ENCODE results near the gene PLS3. TPM values are rescaled to one million over a fixed set of nuclear protein-coding genes. Genes with fewer than 3 reads are reported as not detected.
"Not testable (repeated sequence)": the region's sequence is repeated elsewhere in the genome, so short reads cannot be mapped to it uniquely, and the experiment has no call there.

PLS3 gene
- polyA plus RNA-seq, 6 donors from 2014 or later: 0.32 TPM; not detected in 5

DNA sequence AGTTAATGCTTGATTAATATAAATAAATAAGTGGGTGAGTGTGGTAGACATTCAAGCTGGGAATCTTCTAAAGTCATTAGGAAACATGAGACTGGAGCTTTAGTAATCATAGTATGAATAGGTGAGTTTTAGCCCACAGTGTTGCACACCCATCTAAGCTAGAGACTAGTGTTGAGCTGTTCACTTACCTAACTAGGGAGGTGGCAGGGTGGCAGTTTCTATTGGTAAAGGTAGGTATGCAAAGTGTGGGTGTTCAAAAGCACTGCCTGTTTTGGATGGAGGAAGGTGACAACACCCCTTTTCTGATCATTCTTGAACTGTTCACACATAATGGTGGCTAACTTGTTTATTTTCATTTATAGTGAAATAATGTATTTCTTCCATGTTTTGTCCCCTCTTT is 41.3 kb downstream of the PLS3 start:
- no peak for ATAC-seq (ENCODE audit: low read depth in 2 of 2)
- H3K27ac Mint-ChIP-seq: no peak overlapping the region
- H3K27me3 Mint-ChIP-seq: peaks cover 0 to 10% (median 0%) of the 10 kb centered on the region in 3 donors
- H3K4me1 Mint-ChIP-seq: no peaks in the 10 kb centered on the region
- H3K9me3 Mint-ChIP-seq: peaks cover 0 to 4% (median 0%) of the 10 kb centered on the region in 7 donors
- H3K36me3 Mint-ChIP-seq: no peaks in the 10 kb centered on the region
- no peak for DNase-seq
- H3K4me3 Mint-ChIP-seq: no peak overlapping the region

DNA sequence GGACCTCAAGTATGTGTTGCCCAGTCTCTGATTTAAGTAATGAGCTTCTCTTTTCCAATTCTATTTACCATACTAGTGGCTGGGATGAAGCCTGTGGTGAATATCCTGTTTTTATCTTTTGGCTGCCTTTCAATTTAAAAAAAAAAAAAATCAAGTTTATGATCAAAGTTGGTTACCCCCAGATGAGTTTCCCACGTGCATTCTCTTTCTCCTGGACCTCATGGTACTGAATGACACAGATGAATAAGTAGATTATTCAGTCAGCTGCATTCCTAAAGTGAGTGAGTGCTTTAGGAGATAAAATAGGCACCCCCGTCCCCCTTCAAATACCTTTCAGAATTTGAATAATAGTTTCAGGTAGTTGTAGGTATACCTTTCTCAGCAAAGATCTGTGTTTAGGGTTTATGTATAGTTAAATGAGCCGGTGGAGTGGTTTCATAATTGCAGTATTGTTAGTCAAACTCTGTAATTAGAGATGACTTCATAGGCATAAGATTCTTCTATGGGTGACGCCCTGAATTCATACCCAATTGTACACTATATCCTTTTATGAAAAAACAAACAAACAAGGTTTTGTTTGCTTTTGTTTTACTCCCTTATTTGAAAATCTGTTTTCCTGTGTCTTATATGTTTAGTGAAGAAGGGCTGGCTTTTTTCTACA is 41.9 kb downstream of the PLS3 start:
- no peaks in the 10 kb centered on the region for H3K36me3 Mint-ChIP-seq
- H3K27me3 Mint-ChIP-seq: peaks cover 0 to 10% (median 0%) of the 10 kb centered on the region in 3 donors
- DNase-seq: no peak
- no peak for ATAC-seq (ENCODE audit: low read depth in 2 of 2)
- H3K4me1 Mint-ChIP-seq: no peaks in the 10 kb centered on the region
- H3K4me3 Mint-ChIP-seq: no peak overlapping the region
- H3K27ac Mint-ChIP-seq: no peak overlapping the region
- peaks cover 0 to 4% (median 0%) of the 10 kb centered on the region in 7 donors for H3K9me3 Mint-ChIP-seq

DNA sequence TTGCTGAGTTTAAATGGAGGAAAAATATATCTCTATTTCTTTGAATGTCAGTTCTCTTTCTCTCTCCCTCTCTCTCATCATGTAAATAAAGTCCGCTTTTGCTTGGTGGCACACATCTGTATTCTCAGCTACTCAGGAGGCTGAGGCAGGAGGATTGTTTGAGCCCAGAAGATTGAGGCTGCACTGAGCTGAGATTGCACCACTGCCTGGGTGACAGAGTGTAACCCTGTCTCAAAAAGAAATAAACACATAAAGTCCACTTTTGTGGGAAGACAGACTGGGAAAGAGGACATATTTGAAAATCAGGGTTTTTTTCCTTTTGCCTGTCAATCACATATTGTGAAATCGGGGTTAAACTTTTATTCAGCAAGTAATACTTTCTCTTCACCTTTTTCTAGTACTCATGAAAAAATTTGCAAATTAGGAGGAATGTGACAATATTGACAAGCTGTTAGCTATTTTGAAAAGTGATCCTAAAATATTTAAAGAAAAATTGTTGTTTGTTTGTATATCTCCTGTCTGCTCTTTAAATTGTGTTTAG is 42.6 kb downstream of the PLS3 start:
- no peak overlapping the region for H3K27ac Mint-ChIP-seq
- no peaks in the 10 kb centered on the region for H3K36me3 Mint-ChIP-seq
- H3K27me3 Mint-ChIP-seq: peaks cover 0 to 10% (median 0%) of the 10 kb centered on the region in 3 donors
- H3K4me1 Mint-ChIP-seq: no peaks in the 10 kb centered on the region
- no peak overlapping the region for H3K4me3 Mint-ChIP-seq
- DNase-seq: no peak
- peaks cover 0 to 4% (median 0%) of the 10 kb centered on the region in 7 donors for H3K9me3 Mint-ChIP-seq
- ATAC-seq (ENCODE audit: low read depth in 2 of 2): no peak

DNA sequence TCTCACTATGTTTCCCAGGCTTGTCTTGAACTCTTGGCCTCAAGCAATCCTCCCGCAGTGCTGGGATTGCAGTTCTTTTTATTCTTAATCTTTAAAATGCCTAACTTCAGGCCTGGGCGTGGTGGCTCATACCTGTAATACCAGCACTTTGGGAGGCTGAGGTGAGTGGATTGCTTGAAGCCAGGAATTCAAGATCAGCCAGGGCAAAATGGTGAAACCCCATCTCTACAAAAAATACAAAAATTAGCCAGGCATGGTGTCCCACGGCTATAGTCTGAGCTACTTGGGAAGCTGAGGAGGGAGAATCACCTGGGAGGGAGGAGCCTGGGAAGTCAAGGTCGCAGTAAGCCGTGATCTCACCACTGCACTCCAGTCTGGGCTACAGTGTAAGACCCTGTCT is 45.9 kb downstream of the PLS3 start:
- Mint-ChIP-seq H3K36me3 (no peaks in the 10 kb centered on the region), H3K27ac (peak overlapping the region in 1 of 6 donors; percentile 42), H3K4me3 (no peak overlapping the region), H3K9me3 (peaks cover 0 to 4% (median 0%) of the 10 kb centered on the region in 7 donors), H3K4me1 (no peaks in the 10 kb centered on the region), H3K27me3 (no peaks in the 10 kb centered on the region)
- no peak for ATAC-seq (ENCODE audit: low read depth in 2 of 2)
- no peak for DNase-seq

DNA sequence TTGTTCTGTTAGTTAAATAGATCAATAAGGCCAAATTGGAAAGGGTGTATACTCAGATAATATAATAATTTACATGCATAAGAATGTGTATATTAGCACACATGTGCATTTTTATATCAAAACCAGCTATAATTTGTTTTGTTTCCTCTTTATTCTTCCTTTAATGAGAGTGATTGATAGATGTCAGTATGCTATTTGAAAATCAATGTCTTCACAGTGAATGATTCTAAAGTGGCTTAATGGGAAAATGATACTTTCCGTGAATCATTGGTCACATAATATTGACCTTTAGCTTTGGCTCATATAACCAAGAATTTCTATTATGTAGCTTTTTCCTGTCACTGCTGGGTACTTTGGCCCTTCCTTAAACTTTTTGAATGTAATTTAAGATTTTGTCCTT is 48.6 kb downstream of the PLS3 start:
- DNase-seq (no peak), ATAC-seq (ENCODE audit: low read depth in 2 of 2) (no peak)
- no peaks in the 10 kb centered on the region for H3K4me1 Mint-ChIP-seq
- H3K4me3 Mint-ChIP-seq: no peak overlapping the region
- no peaks in the 10 kb centered on the region for H3K27me3 Mint-ChIP-seq
- no peaks in the 10 kb centered on the region for H3K36me3 Mint-ChIP-seq
- H3K27ac Mint-ChIP-seq: no peak overlapping the region
- H3K9me3 Mint-ChIP-seq: peaks cover 0 to 4% (median 0%) of the 10 kb centered on the region in 7 donors

DNA sequence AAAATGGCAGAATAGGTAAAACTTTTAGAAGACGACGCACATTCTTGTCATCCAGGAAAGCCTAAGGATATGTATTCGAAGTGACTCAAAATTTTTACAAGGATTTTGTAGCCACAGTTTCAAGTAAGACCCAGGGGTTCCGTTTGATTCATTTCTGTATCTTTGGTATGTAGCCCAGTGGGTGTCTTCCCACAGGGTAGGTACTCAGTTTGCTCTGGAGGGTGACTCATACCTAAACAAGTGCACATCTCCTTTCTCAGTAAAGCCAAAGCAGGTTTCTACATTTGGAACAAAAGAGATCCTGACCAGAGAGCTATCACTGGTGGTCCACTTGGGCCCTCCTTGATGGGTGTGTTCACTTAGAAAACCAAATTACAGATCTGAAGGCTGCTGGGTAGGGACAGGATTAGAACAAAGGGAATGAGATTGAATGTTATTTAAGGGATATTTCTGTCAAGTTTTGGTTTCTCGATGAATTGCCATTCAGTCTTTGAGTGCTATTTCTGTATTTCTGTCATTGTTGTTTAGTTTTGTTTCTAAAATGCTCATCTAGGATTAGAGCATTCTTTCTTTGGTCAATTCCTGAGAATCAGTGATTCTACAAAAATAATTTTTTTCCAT is 56.1 kb downstream of the PLS3 start:
- no peaks in the 10 kb centered on the region for H3K36me3 Mint-ChIP-seq
- ATAC-seq (ENCODE audit: low read depth in 2 of 2) (no peak), DNase-seq (no peak)
- H3K4me1 Mint-ChIP-seq: no peaks in the 10 kb centered on the region
- no peak overlapping the region for H3K4me3 Mint-ChIP-seq
- no peaks in the 10 kb centered on the region for H3K9me3 Mint-ChIP-seq
- no peak overlapping the region for H3K27ac Mint-ChIP-seq
- H3K27me3 Mint-ChIP-seq: peaks cover 0 to 8% (median 0%) of the 10 kb centered on the region in 3 donors

DNA sequence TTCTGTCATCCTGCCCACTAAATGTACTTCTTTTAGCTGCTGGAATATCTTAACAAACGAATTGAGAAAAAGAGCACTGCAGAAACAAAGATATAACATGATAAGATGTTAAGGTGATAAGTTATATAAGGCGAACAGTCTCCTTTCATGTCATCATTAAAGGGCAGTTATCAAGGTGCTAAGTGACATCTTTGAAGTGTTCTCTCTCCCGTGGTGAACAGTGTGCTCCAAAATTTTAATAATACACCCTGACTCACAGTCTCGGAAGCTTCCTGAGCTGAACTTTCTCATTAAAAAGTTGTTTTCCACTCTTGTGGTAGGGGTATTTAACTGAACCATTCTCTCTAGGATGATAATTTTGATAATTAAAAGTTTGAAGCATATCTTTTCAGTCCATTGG is 61.6 kb downstream of the PLS3 start:
- no peak overlapping the region for H3K4me3 Mint-ChIP-seq
- H3K4me1 Mint-ChIP-seq: no peaks in the 10 kb centered on the region
- H3K36me3 Mint-ChIP-seq: no peaks in the 10 kb centered on the region
- DNase-seq (no peak), ATAC-seq (ENCODE audit: low read depth in 2 of 2) (no peak)
- no peaks in the 10 kb centered on the region for H3K9me3 Mint-ChIP-seq
- no peaks in the 10 kb centered on the region for H3K27me3 Mint-ChIP-seq
- no peak overlapping the region for H3K27ac Mint-ChIP-seq

DNA sequence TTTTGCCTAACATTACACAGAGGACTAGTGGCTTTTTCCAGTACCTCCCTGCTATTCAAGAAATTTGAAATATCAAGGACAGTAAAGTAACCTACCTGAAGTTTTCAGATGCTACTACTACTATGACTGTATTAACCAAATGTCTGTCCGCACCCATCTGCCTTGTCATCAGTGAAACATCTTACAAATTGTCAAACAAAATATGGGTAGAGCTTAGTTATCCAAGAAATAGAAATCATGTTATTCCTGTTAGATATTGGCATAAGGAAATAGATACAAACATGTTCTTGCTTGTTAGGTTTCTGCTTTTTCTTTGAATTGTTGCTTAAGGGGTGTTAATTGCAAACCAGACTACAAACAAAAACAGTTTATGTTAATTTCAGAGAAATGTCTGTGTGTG is 63.9 kb downstream of the PLS3 start:
- no peak for ATAC-seq (ENCODE audit: low read depth in 2 of 2)
- H3K27me3 Mint-ChIP-seq: no peaks in the 10 kb centered on the region

DNA sequence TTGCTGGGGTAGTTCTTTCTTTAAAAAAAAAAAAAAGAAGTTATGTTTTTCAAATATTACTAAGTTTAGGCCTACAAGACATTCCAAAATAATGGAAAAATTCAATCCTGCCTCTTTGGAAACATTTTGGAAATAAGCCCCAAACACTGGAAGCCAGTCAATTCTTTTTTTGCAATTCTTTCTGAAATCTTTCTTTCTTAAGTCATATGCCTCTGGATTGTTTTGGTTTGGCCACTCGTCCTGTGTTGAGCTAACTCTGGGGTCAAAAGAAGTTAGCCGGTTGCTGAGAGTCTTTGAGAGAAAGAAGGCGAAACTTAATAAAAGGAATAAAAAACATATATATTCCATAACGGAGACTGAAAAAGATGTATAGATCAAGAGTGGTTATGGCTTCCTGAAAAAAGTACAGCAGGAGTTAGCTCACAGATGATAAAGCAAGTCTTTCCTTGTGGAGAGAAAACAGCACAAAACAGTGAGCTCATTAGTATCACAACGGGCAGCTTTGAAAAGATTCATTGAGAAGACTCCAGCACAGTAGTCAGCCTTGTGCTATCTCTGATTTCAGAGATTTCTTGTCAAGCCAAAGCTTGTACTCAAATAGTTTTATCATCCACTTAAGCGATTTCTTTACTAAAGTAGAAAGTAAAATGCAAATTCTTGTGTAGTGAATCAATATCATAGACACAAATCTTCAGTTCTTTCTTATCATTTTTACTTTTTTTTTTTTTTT is 64.8 kb downstream of the PLS3 start:
- ATAC-seq (ENCODE audit: low read depth in 2 of 2) (no peak), DNase-seq (no peak)
- Mint-ChIP-seq H3K4me1 (no peaks in the 10 kb centered on the region), H3K4me3 (no peak overlapping the region), H3K27me3 (no peaks in the 10 kb centered on the region), H3K36me3 (no peaks in the 10 kb centered on the region), H3K27ac (no peak overlapping the region), H3K9me3 (no peaks in the 10 kb centered on the region)

More for the DNA sequence above, 63.9 kb downstream of the PLS3 start:
- H3K27ac Mint-ChIP-seq: no peak overlapping the region
- H3K4me1 Mint-ChIP-seq: no peaks in the 10 kb centered on the region
- no peaks in the 10 kb centered on the region for H3K9me3 Mint-ChIP-seq
- no peaks in the 10 kb centered on the region for H3K36me3 Mint-ChIP-seq
- no peak overlapping the region for H3K4me3 Mint-ChIP-seq
- no peak for DNase-seq

DNA sequence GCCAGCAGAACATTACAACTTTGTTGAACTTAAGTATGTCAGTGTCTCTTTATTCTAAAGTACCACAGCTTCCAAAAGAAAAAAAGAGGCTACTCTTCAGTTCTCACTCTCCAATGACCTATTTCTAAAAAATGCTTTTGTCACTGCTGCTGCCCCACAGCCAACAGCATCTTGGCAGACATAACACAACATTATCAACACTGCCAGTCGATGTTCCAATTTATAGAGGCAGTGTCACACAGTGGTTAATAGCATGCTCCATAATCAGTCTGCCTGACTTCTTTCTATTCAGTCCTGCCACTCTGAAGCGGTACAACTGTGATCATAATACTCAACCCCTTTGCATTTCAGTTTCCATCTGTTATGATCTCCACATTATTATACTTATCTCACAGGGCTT is 69.2 kb downstream of the PLS3 start:
- no peak overlapping the region for H3K27ac Mint-ChIP-seq
- H3K4me3 Mint-ChIP-seq: no peak overlapping the region
- H3K9me3 Mint-ChIP-seq: no peaks in the 10 kb centered on the region
- no peaks in the 10 kb centered on the region for H3K4me1 Mint-ChIP-seq
- ATAC-seq (ENCODE audit: low read depth in 2 of 2): no peak
- H3K27me3 Mint-ChIP-seq: no peaks in the 10 kb centered on the region
- DNase-seq: no peak
- H3K36me3 Mint-ChIP-seq: no peaks in the 10 kb centered on the region

DNA sequence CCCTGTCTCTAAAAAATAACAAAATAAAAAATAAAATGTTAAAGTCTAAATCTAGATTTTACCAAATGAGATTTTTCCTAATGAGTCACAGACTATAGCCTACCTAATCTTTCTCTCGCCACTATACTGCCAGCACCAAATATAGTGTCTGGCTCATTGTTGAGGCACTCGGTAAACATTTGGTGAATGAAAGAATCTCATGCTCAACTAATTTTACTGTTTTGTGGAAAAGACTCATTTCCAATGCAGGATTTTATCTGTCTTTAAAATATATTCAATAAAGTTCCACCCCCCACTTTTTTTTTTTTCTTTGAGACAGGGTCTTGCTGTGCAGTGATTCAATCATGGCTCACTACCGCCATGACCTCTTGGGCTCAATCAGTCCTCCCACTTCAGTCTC is 71.5 kb downstream of the PLS3 start:
- ATAC-seq (ENCODE audit: low read depth in 2 of 2): no peak
- H3K4me1 Mint-ChIP-seq: no peaks in the 10 kb centered on the region

DNA sequence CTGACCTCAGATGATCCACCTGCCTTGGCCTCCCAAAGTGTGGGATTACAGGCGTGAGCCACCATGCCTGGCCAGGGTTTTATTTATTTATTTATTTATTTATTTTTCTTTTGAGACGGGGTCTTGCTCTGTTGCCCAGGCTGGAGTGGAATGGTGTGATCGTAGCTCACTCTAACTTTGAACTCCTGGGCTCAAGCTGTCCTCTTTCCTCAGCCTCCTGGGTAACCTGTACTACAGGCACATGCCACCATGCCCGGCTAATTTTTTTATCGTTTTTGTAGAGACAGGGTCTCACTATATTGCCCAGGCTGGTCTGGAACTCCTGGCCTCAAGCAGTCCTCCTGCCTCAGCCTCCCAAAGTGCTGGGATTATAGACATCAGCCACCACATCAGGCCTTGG is 72.4 kb downstream of the PLS3 start:
- DNase-seq; ATAC-seq (ENCODE audit: low read depth in 2 of 2); H3K9me3 Mint-ChIP-seq; H3K36me3 Mint-ChIP-seq; H3K4me1 Mint-ChIP-seq; H3K27me3 Mint-ChIP-seq; H3K27ac Mint-ChIP-seq; H3K4me3 Mint-ChIP-seq: not testable (repeated sequence)

More for the DNA sequence above, 71.5 kb downstream of the PLS3 start:
- H3K27me3 Mint-ChIP-seq: no peaks in the 10 kb centered on the region
- no peak overlapping the region for H3K4me3 Mint-ChIP-seq
- no peaks in the 10 kb centered on the region for H3K36me3 Mint-ChIP-seq
- no peak overlapping the region for H3K27ac Mint-ChIP-seq
- H3K9me3 Mint-ChIP-seq: no peaks in the 10 kb centered on the region
- no peak for DNase-seq

DNA sequence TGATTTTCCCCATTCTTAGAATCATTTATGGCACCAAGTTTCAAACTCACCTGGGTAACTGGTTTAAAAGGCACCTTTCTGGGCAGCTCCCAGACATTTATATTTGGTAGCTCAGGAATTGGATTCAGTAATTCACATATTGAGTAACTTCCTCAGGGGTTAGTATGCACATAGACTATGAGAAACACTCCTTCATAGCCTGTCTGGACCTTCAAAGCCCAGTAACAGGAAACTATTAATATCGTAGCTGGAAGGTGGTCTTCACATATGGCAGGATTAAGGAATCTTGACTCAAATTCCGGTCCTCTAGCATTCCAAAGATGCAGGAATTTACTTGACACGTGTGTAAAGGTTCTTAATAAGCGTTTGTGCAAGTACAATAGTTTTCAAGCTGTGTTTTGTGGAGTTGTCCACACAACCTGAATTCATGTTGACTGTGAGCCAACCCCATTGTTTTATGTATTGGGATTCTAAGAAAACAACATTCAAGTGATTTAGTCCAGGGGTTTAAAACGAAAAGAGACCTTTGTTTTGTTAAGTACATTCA is 78.4 kb downstream of the PLS3 start:
- no peaks in the 10 kb centered on the region for H3K4me1 Mint-ChIP-seq
- no peaks in the 10 kb centered on the region for H3K36me3 Mint-ChIP-seq
- peaks cover 0 to 12% (median 0%) of the 10 kb centered on the region in 3 donors for H3K27me3 Mint-ChIP-seq
- DNase-seq: no peak
- ATAC-seq (ENCODE audit: low read depth in 2 of 2): no peak
- no peaks in the 10 kb centered on the region for H3K9me3 Mint-ChIP-seq
- H3K27ac Mint-ChIP-seq: no peak overlapping the region
- no peak overlapping the region for H3K4me3 Mint-ChIP-seq
